Astrocyte of the hippocampus (primary cell): Measurements from ENCODE around the gene TMBIM4.
"Not testable (repeated sequence)": the region's sequence is repeated elsewhere in the genome, so short reads cannot be mapped to it uniquely, and the experiment has no call there.

Source experiments
- DNase-seq: peaks from one replicate; pipeline ENCODE4 v3.0.0; 2011; ENCODE audit warnings: low read depth, low spot score

The TMBIM4 gene

GRCh38 chr12:66169221-66170170 lies at the start of gene TMBIM4:
Gene TMBIM4 (minus strand): TSS chr12:66169996. CDS start chr12:66169951, 45 bp downstream.
- peak; percentile 95 for DNase-seq

- no peak for DNase-seq
Observed at GRCh38 chr12:66217342-66217917, 47.6 kb upstream of the TMBIM4 start.

DNA sequence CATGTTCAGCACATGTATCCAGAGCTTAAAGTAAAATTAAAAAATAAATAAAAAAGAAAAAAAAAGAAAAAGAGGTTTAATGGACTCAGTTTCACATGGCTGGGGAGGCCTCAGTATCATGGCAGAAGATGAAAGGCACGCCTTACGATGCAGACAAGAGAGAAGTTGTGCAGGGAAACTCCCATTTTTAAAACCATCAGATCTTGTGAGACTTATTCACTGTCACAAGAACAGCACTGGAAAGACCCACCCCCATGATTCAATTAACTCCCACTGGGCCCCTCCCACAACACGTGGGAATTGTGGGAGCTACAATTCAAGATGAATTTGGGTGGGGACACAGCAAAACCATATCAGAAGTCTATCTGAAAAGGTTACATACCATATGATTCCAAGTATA lies 43.2 kb upstream of the TMBIM4 start:
- DNase-seq, result not testable (repeated sequence)

DNA sequence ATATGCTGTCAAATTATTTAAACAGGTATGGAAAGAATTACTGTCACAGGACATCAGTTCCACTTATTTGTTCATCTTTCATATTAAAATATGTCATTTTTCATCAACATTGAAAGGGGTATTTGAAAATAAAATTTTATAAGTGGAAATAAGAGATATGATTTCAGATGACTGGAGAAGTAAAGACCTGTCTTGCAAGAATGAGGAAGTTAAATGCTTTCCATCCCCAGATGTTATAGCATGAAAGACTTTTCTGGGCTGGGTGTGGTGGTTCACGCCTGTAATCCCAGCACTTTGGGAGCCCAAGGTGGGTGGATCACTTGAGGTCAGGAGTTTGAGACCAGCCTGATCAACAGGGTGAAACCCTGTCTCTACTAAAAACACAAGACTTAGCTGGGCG lies 41.8 kb upstream of the TMBIM4 start:
- DNase-seq, result not testable (repeated sequence)

GRCh38 chr12:66210840-66211239 lies 41.0 kb upstream of the TMBIM4 start:
- no peak for DNase-seq

DNA sequence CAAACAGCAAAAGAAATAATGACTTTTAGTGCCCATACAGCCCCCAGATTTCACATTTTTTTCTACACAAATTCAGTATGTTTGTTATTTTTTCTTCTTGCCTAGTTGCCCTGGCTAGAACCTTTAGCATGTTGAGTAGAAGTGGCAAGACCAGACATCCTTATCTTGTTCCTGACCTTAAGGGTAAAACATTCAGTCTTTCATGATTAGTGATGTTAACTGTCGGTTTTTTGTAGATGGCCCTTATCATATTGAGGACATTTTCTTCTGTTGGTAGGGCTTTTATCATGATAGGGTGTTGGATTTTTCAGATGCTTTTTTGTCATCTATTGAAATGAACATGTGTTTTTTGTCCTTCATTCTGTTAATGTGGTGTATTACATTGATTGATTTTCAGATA lies 36.3 kb upstream of the TMBIM4 start:
- no peak for DNase-seq

DNA sequence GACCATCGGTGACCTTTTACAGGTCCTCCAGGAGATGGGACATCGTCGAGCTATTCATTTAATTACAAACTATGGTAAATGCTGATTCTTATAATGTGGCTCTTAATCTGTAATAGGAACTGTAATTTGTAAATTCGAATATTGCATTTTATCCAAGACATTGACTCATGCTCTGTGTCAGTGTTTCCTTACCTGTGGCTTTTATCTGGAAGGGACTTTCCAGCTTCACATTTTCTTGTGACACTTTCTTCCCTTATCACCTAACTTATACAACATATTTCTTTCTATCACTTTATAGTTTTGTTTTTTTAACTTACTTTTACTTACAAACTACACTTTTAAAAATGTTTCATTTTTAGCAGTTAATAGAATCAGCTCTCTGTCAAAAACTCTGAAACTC lies 34.0 kb upstream of the TMBIM4 start:
- DNase-seq, result no peak

- DNase-seq, result no peak
Observed at GRCh38 chr12:66199831-66200509, 30.2 kb upstream of the TMBIM4 start.

- no peak for DNase-seq
Observed at GRCh38 chr12:66199141-66199540, 29.3 kb upstream of the TMBIM4 start.

DNA sequence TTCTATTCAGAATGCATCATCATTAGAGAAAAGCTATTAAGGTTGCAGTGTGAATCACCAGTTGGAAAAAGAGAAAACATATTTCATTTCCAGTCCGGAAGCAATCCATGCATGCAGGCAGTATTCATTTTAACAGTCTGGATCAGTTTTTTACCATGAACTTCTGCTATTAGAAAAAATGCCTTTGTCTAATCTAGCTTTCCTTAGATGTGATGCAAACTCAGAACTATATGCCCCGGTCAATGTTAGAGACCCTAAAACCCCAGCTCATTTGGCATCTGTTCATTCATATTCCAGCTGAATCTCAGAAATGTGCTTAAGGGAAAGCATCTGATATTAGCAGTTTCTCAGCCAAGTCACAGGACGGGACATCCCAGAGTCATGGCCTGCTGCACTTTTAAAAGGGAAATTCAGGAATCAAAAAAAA lies 27.7 kb upstream of the TMBIM4 start:
- DNase-seq, result no peak

GRCh38 chr12:66196806-66197205 lies 27.0 kb upstream of the TMBIM4 start:
- DNase-seq, result no peak

DNA sequence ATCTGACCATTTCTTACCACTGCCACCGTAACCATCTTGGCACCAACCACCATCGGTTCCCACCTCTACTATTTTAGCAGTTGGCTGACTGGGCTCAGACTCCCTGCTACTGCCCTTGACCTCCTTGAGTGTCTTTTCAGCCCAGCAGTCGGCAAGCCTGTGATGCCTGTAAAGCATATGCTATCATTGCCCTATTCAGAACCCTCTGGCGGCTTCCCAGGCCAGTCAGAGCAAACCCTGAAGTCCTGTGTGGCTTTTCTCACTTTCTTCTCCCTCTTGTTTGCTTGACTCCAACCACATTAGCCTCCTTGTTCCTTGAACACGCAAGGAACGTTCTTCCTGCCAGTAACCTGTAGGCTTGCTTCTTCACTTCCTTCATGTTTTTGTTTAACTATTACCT lies 25.4 kb upstream of the TMBIM4 start:
- no peak for DNase-seq

- no peak for DNase-seq
Observed at GRCh38 chr12:66194122-66194521, 24.3 kb upstream of the TMBIM4 start.

DNA sequence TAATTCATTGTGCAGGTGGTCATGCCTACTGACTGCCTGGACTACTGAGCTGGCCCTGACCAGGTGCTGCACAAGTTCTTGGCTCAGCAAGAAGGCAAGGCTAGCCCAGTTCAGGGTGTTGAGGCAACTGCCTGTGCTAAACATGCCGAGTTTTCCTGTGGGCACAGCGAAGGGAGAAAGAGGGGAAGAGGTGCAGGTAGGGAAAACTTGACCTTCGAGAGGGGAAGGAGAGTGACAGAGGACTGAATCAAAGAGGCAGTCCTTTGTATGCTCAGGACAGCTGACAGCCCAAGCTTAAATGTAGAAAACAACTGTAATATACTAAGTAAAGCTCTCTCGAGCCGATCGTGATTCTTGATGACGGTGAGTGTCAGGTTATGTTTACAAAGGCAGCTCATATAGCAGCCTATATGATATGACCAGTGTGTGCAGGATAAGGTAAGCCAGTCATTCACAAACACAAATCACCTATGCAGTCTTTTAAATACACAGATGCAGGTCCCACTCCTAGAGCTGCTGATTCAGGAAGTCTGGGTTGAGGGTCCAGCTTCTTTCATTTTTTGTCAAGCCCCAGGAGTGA lies 21.8 kb upstream of the TMBIM4 start:
- DNase-seq, result no peak

- peak; percentile 10 for DNase-seq
Observed at GRCh38 chr12:66190519-66191370, 20.9 kb upstream of the TMBIM4 start.

- no peak for DNase-seq
Observed at GRCh38 chr12:66189889-66190288, 20.1 kb upstream of the TMBIM4 start.

- DNase-seq, result no peak
Observed at GRCh38 chr12:66189486-66189843, 19.7 kb upstream of the TMBIM4 start.

- DNase-seq, result peak; percentile 63
Observed at GRCh38 chr12:66188584-66189485, 19.0 kb upstream of the TMBIM4 start, which contains the start of gene IRAK3. Gene IRAK3 (plus strand): TSS chr12:66189214. CDS start chr12:66189300, 86 bp downstream.

DNA sequence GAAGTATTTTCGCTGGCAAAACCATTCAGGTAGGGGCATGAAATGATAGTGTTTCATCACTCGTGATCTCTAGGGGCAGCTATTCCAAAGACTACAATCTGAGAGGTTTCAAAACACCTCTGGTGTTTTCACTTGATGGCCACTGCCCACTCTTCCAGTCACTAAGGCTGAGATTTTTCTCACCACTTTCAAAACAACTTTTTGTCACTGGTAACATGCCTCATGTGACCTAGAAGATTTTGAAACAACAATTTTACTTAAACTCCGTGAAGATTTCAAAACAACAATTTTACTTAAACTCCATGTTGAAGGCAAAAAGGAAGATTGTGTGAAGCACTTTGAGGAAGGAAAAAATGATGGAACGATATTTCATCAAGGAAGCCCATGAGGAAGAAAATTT lies 18.0 kb upstream of the TMBIM4 start:
- no peak for DNase-seq

- DNase-seq, result no peak
Observed at GRCh38 chr12:66187036-66187435, 17.2 kb upstream of the TMBIM4 start.
